HG03378 (cell line): ENCODE measurements around the gene NTF4.
"Not testable (repeated sequence)": the region's sequence is repeated elsewhere in the genome, so short reads cannot be mapped to it uniquely, and the experiment has no call there.

Experiments used
- ATAC-seq: cut with Tn5 transposase; IDR thresholded peaks from one replicate; pipeline ENCODE4 v1.9.1; 2021; ENCODE audit warnings: mild to moderate bottlenecking, moderate library complexity; ENCODE audit not compliant: unreplicated experiment

NTF4 gene

GRCh38 chr19:49057636-49058234 is 6.9 kb downstream of the NTF4 start, which contains the start of gene CGB7:
Gene CGB7, minus strand, starts transcription at chr19:49057749. Its CDS starts 2,374 bp downstream, at chr19:49055375.
- no peak for ATAC-seq

GRCh38 chr19:49056902-49057596 is 7.6 kb downstream of the NTF4 start:
- ATAC-seq, result not testable (repeated sequence)

GRCh38 chr19:49056101-49056901 is 8.3 kb downstream of the NTF4 start:
- no peak for ATAC-seq

- ATAC-seq, result not testable (repeated sequence)
Observed at GRCh38 chr19:49050376-49051033, 14.1 kb downstream of the NTF4 start.

- ATAC-seq, result not testable (repeated sequence)
Observed at GRCh38 chr19:49049834-49050233, 14.8 kb downstream of the NTF4 start.

GRCh38 chr19:49049011-49049410 is 15.6 kb downstream of the NTF4 start, which contains the start of gene CGB8:
Gene CGB8, minus strand, starts transcription at chr19:49049111. Its CDS starts 372 bp downstream, at chr19:49048739.
- not testable (repeated sequence) for ATAC-seq

- not testable (repeated sequence) for ATAC-seq
Observed at GRCh38 chr19:49043548-49043947, 21.1 kb downstream of the NTF4 start, which contains the start of gene CGB5. Gene CGB5, plus strand, starts transcription at chr19:49043848. Its CDS starts 362 bp downstream, at chr19:49044210.

- ATAC-seq, result not testable (repeated sequence)
Observed at GRCh38 chr19:49042666-49043065, 22.0 kb downstream of the NTF4 start.

- ATAC-seq, result no peak
Observed at GRCh38 chr19:49042177-49042576, 22.4 kb downstream of the NTF4 start.

GRCh38 chr19:49039736-49040135 is 24.9 kb downstream of the NTF4 start:
- ATAC-seq, result not testable (repeated sequence)

GRCh38 chr19:49038557-49039276 is 25.9 kb downstream of the NTF4 start:
- ATAC-seq, result not testable (repeated sequence)

GRCh38 chr19:49038111-49038510 is 26.5 kb downstream of the NTF4 start:
- ATAC-seq, result not testable (repeated sequence)

- not testable (repeated sequence) for ATAC-seq
Observed at GRCh38 chr19:49036815-49037214, 27.8 kb downstream of the NTF4 start, which contains the start of gene CGB1. Gene CGB1, minus strand, starts transcription at chr19:49036895. Its CDS starts 184 bp downstream, at chr19:49036711.

GRCh38 chr19:49031642-49032301 is 32.8 kb downstream of the NTF4 start, which contains the start of gene CGB2:
Gene CGB2, plus strand, starts transcription at chr19:49031890. Its CDS starts 206 bp downstream, at chr19:49032096.
- not testable (repeated sequence) for ATAC-seq

- not testable (repeated sequence) for ATAC-seq
Observed at GRCh38 chr19:49030323-49030722, 34.3 kb downstream of the NTF4 start.

GRCh38 chr19:49029749-49030148 is 34.9 kb downstream of the NTF4 start:
- ATAC-seq, result not testable (repeated sequence)

- ATAC-seq, result not testable (repeated sequence)
Observed at GRCh38 chr19:49028686-49029085, 35.9 kb downstream of the NTF4 start.

GRCh38 chr19:49025599-49025998 is 39.0 kb downstream of the NTF4 start:
- not testable (repeated sequence) for ATAC-seq

GRCh38 chr19:49025088-49025487 is 39.5 kb downstream of the NTF4 start:
- not testable (repeated sequence) for ATAC-seq
